AG04449 (cell line): ENCODE data around the gene SALL3.

Experiments used
- CTCF ChIA-PET: fragments of 350-600 bp; formaldehyde crosslinking; extraction: SDS; loops from one replicate; lab custom pipeline; 2021; ENCODE audit warnings: antibody characterized with exemption; lab: Yijun Ruan, JAX
- POLR2A ChIA-PET: fragments of 400-600, 350-600 bp; formaldehyde crosslinking; extraction: SDS; loops from one replicate; lab custom pipeline; 2020; ENCODE audit warnings: antibody characterized with exemption, inconsistent platforms; lab: Yijun Ruan, JAX
- DNase-seq: peaks from one replicate; pipeline ENCODE4 v3.0.0-alpha.2; 2010; ENCODE audit warnings: low read depth, low spot score
- H3K4me3 ChIP-seq: 2 replicates; pipeline ENCODE4 v1.5.1; 2011; ENCODE audit warnings: low read depth, mild to moderate bottlenecking, control low read depth, low read length
- CTCF ChIP-seq: IDR thresholded peaks from one replicate; pipeline ENCODE4 v1.5.1; 2011; ENCODE audit warnings: mild to moderate bottlenecking, moderate library complexity, low read length, control low read depth, inconsistent platforms; ENCODE audit not compliant: insufficient read depth; ENCODE audit errors: missing control alignments

The SALL3 gene

GRCh38 chr18:78977637-78978348 lies 1.8 kb upstream of the SALL3 start:
- CTCF ChIA-PET = no interaction called here
- POLR2A ChIA-PET = no interaction called here
- H3K4me3 ChIP-seq = no peak overlapping the region
- no peak for TF ChIP-seq CTCF
- DNase-seq = no peak

GRCh38 chr18:78978349-78979055 lies 1.1 kb upstream of the SALL3 start:
- ChIA-PET POLR2A (no interaction called here), CTCF (no interaction called here)
- H3K4me3 ChIP-seq = no peak overlapping the region
- DNase-seq = no peak
- TF ChIP-seq CTCF = no peak

GRCh38 chr18:78979056-78979729 lies 425 bp upstream of the SALL3 start:
- no peak for DNase-seq
- no peak overlapping the region for H3K4me3 ChIP-seq
- ChIA-PET CTCF (no interaction called here), POLR2A (no interaction called here)
- no peak for TF ChIP-seq CTCF

- ChIA-PET POLR2A (no interaction called here), CTCF (no interaction called here)
- DNase-seq = no peak
- no peak for TF ChIP-seq CTCF
- no peak overlapping the region for H3K4me3 ChIP-seq
Observed at GRCh38 chr18:78980279-78980771, 707 bp downstream of the SALL3 start.

GRCh38 chr18:78980777-78981380 lies 1.3 kb downstream of the SALL3 start:
- no peak for DNase-seq
- POLR2A ChIA-PET = no interaction called here
- no peak overlapping the region for H3K4me3 ChIP-seq
- CTCF ChIA-PET = no interaction called here
- TF ChIP-seq CTCF = no peak
